Activated CD8-positive, alpha-beta T cell treated with anti-CD3 and anti-CD28 coated beads for 36 hours (primary cell): ENCODE data around the gene CDH23. TPM values are rescaled to one million over a fixed set of nuclear protein-coding genes. Genes with fewer than 3 reads are reported as not detected.

Source experiments
- ATAC-seq: fragments of 200-7000 bp; cut with Tn5 transposase; one replicate; pipeline ENCODE4 v1.10.0; 2021; ENCODE audit warnings: mild to moderate bottlenecking, moderate library complexity
- CTCF ChIA-PET: fragments of 350-600 bp; sonication (Branson Sonifier 250); formaldehyde crosslinking; loops from one replicate; lab custom pipeline; 2021; ENCODE audit warnings: antibody characterized with exemption; lab: Charles Lee
- POLR2A ChIA-PET: fragments of 350-600 bp; sonication (Branson Sonifier 250); formaldehyde crosslinking; loops from one replicate; lab custom pipeline; 2021; ENCODE audit warnings: antibody characterized with exemption; lab: Charles Lee
- DNase-seq: peaks from one replicate; pipeline ENCODE4 v3.0.0-alpha.2; 2020
- H3K27ac Mint-ChIP-seq: one replicate; pipeline ENCODE4 v1.8.0; 2021; ENCODE audit warnings: mild to moderate bottlenecking, mixed read lengths
- H3K27me3 Mint-ChIP-seq: one replicate; pipeline ENCODE4 v1.8.0; 2021; ENCODE audit warnings: mixed read lengths
- H3K36me3 Mint-ChIP-seq: one replicate; pipeline ENCODE4 v1.8.0; 2021; ENCODE audit warnings: low read depth, mixed read lengths
- H3K4me1 Mint-ChIP-seq: one replicate; pipeline ENCODE4 v1.8.0; 2021; ENCODE audit warnings: low read depth, mixed read lengths
- H3K4me3 Mint-ChIP-seq: one replicate; pipeline ENCODE4 v1.8.0; 2021; ENCODE audit warnings: mild to moderate bottlenecking, moderate library complexity, mixed read lengths
- H3K9me3 Mint-ChIP-seq: one replicate; pipeline ENCODE4 v1.8.0; 2021; ENCODE audit warnings: mixed read lengths
- intact Hi-C: fragments of 100-400 bp; cut with micrococcal nuclease; formaldehyde crosslinking; loops from one replicate; pipeline ENCODE4 v1.10.0; 2022
- total RNA-seq, 2 experiments: library from RNA; stranded (reverse); gene quantifications; one replicate each; pipeline ENCODE4 v1.2.3, GENCODE V29; 2021
- TF ChIP-seq, protein P1 (sequence below): fragments of 200-600 bp; IDR thresholded peaks from one replicate; pipeline ENCODE4 v1.8.0; 2022; ENCODE audit warnings: antibody characterized with exemption, mild to moderate bottlenecking

The CDH23 gene
- total RNA-seq, 2 experiments from 2014 or later: 2.4 to 2.7 TPM

DNA sequence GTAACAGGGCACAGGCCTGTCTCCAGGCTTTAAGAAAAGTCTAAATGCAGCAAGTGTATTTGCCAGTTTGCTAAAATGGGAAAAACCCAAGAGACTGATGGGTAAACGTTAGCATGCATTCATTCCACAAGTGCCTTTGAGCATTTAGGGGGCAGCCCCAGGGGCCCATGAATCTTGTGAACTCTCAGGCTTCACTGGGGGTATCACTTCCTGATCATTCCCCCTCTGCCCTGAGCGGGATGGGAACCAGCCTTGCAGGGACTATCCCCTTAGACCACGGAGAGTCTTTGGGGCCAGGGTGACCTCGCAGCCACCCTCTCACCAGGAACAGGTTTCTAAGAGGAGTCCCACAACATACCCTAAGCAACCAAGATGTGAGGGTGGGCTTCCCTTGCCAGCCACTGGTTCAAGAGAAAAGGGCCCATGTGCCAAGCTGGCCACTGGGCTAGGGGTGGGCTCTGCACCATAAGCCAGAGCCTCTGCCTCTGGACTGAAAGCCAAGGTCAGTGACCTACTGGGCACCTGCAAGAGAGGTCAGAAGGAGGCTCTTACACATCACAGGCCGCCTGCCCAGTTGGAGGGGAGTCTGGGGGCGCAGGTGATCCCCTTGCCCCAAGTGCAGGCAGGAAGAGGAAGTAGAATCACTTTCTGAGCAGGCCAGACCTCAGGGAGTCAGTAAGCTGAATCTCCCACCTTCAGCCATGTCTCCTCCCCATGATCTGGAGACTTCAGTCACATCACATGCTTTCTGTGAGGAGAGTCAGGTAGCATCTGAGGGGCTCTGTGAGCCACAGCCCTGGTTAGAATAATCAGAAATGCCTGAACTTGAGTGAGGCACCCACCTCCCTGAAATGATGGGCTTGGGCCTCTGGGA, 247.8 kb downstream of the CDH23 start:
- Mint-ChIP-seq H3K9me3 (no peaks in the 10 kb centered on the region), H3K27ac (peak overlapping the region; percentile 34), H3K36me3 (no peaks in the 10 kb centered on the region), H3K27me3 (no peaks in the 10 kb centered on the region), H3K4me1 (no peaks in the 10 kb centered on the region), H3K4me3 (no peak overlapping the region)
- TF ChIP-seq, protein P1, sequence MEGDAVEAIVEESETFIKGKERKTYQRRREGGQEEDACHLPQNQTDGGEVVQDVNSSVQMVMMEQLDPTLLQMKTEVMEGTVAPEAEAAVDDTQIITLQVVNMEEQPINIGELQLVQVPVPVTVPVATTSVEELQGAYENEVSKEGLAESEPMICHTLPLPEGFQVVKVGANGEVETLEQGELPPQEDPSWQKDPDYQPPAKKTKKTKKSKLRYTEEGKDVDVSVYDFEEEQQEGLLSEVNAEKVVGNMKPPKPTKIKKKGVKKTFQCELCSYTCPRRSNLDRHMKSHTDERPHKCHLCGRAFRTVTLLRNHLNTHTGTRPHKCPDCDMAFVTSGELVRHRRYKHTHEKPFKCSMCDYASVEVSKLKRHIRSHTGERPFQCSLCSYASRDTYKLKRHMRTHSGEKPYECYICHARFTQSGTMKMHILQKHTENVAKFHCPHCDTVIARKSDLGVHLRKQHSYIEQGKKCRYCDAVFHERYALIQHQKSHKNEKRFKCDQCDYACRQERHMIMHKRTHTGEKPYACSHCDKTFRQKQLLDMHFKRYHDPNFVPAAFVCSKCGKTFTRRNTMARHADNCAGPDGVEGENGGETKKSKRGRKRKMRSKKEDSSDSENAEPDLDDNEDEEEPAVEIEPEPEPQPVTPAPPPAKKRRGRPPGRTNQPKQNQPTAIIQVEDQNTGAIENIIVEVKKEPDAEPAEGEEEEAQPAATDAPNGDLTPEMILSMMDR: no peak
- CTCF ChIA-PET: no interaction called here
- peak; percentile 67 for DNase-seq
- intact Hi-C loops: no loop called here
- POLR2A ChIA-PET: no interaction called here
- peak; percentile 88 for ATAC-seq

- intact Hi-C loops: no loop called here
- Mint-ChIP-seq H3K4me3 (no peak overlapping the region), H3K4me1 (no peaks in the 10 kb centered on the region), H3K27me3 (no peaks in the 10 kb centered on the region), H3K27ac (no peak overlapping the region), H3K36me3 (no peaks in the 10 kb centered on the region), H3K9me3 (no peaks in the 10 kb centered on the region)
- ChIA-PET POLR2A (no interaction called here), CTCF (no interaction called here)
- ATAC-seq: no peak
- TF ChIP-seq, protein P1: no peak
- DNase-seq: no peak
Observed at GRCh38 chr10:71645185-71645584, 248.5 kb downstream of the CDH23 start.

GRCh38 chr10:71646037-71646436, 249.3 kb downstream of the CDH23 start:
- Mint-ChIP-seq H3K36me3 (no peaks in the 10 kb centered on the region), H3K4me1 (no peaks in the 10 kb centered on the region), H3K9me3 (no peaks in the 10 kb centered on the region), H3K4me3 (no peak overlapping the region), H3K27ac (no peak overlapping the region), H3K27me3 (no peaks in the 10 kb centered on the region)
- intact Hi-C loops: no loop called here
- ChIA-PET POLR2A (no interaction called here), CTCF (interaction anchor here (1.4 kb wide), 1 partner anchor 76 kb away, joined by 6 read pairs; no protein-coding TSS in a partner anchor)
- DNase-seq: no peak
- ATAC-seq: no peak
- TF ChIP-seq, protein P1: no peak

DNA sequence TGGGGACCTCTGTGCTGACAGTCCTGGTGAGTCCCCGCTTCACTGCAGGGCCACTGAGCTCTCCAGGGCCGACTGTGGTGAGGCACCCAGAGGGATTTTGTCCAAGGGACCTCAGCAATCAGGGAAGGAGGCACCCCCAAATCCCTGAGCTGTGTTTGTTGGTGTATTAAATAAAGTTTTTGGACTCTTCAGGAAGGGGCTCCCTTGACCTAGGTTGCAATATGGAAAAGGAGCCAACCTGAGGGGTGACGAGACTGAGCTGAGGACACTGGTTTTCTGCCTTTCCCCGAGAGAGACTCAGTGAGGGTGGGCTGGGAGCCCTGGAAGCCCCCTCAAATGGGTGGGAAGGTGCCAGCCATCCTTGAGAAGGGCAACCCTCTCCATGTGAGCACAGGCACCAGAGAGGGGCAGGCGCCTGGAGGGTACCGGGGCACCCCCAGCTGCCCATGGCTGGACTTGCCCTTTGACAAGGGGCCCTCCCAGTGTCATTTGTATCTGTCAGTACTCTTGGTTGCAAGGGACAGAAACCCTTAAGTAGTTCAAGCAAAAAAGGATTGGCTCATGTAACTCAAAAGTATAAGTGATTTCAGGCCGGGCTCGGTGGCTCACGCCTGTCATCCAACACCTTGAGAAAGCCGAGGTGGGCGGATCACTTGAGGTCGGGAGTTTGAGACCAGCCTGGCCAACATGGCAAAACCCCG, 250.0 kb downstream of the CDH23 start:
- DNase-seq (no peak), ATAC-seq (no peak)
- no peaks in the 10 kb centered on the region for H3K36me3 Mint-ChIP-seq
- ChIA-PET POLR2A (no interaction called here), CTCF (interaction anchor here (0.6 to 1.4 kb wide), 2 partner anchors 77 to 612 kb away, joined by 3 to 6 read pairs; no protein-coding TSS in a partner anchor)
- no peak overlapping the region for H3K4me3 Mint-ChIP-seq
- H3K27me3 Mint-ChIP-seq: no peaks in the 10 kb centered on the region
- TF ChIP-seq, protein P1: no peak
- no peaks in the 10 kb centered on the region for H3K4me1 Mint-ChIP-seq
- intact Hi-C loops: no loop called here
- no peak overlapping the region for H3K27ac Mint-ChIP-seq
- no peaks in the 10 kb centered on the region for H3K9me3 Mint-ChIP-seq
